Activated effector memory CD4-positive, alpha-beta T cell treated with anti-CD3 and anti-CD28 coated beads, Interleukin-2, amount 50 U/mL, for 16 hours (primary cell): Measurements from ENCODE around the gene MLC1.
A peak's percentile ranks its signal among the peaks of the same experiment; 100 is the strongest.

Experiments used
- DNase-seq: peaks from one replicate; pipeline ENCODE4 v3.0.0-alpha.2; 2020

MLC1 gene

DNA sequence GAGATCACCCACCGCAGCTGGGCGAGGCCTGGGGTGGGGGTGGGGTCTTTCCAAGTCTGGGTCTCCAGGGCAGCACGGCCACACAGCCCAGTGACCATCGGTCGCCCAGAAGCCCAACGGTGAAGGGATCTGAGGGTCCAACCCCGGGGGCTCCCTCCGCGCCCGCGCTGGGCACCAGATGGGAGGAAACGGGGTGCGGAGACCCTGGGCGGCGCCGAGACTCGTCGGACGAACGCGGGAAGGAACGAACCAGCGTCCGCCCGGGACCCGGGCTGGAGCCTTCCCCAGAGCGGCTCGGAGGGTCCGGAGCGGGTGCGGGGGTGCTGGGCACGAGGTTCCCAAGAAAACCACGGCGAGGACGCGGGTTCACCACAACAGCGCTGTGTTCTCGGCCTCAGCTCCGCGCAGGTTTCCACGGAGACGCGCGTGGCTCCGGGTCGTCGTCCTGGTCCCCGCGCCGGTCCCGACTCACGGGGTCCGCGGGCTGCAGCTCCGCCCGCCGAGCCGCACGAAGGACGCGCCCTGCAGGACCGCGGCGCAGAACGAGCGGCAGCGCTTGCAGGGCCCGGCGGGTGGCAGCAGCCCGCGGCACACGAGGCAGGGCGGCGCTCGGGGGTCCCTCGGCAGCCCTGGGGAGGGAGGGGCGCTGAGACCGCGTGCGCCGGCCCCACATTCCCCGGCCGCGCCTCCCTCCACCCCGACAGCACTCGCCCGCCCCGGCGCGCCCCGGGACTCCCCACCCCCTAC lies 70.4 kb downstream of the MLC1 start:
- DNase-seq, result peak; percentile 65

DNA sequence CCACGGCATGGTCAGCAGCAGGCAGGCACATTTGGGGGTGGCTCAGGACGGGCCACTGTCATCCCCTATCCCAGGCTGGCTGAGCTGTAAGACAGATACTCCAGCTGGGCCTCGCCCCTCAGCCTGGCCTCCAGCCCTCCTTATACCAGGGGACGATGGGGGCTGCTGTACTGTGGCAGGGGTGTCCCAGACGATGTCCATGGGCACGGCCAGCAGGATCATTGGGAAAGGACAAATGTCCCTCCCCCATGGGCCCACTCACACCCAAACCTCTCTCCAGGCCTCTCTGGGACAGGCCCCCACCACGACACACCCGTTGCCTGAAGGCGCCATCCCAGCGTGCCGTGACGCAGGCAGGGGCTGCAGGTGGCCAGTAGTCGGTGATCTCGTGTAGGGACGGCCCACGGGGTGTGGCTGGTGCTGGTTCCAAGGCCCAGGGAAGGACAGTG lies 71.1 kb downstream of the MLC1 start:
- DNase-seq, result peak; percentile 63

DNA sequence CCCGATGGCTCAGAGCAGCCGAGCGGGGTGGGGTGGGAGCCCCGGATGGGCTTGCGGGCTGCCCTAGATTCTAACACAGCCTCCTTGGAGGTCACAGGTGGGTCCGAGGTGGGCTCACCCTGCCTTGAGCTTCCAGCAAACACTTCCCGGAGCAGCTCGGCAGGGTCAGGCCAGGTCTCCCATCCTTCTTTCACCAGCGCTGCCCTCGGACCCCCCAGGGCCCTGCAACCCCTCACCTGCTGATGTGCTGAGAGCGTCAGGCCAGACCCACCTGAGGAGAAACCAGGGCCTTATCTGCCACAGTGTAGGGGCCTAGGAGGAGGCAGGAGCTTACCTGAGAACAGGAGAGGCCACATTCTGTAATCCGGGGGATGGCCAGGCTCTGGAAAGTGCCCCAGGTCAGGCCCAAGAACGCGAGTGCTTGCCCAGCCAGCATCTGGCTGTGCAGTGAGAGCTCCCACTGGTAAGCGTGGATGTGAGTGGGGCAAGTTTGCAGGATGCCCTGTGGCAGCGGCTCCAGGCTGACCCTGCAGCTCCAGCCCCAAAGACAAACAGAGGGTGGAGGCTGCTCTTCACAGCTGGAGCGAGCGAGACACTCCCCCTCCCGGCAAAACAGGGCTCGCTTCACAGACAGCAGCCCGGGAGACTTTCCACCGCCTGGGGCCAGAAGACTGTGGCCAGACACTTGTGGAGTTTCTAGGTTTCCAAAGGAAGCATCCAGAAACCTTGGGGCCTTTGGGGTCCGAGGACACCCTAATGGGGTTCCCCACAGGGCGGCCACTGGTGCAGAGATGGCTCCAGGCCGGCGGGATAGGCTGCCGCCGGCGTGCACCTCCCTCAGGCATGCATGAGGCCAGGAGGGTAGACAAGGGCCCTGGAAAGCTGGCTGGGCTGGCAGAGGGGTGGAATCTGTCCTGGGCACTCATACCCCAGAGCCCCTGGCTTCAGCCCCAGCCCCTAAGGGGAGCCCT lies 72.7 kb downstream of the MLC1 start, which contains the start of gene IL17REL:
IL17REL (minus strand) TSS at position 555 of the 971 bp plus-strand sequence; CDS start at position 436, 119 bp downstream.
- peak; percentile 61 for DNase-seq

DNA sequence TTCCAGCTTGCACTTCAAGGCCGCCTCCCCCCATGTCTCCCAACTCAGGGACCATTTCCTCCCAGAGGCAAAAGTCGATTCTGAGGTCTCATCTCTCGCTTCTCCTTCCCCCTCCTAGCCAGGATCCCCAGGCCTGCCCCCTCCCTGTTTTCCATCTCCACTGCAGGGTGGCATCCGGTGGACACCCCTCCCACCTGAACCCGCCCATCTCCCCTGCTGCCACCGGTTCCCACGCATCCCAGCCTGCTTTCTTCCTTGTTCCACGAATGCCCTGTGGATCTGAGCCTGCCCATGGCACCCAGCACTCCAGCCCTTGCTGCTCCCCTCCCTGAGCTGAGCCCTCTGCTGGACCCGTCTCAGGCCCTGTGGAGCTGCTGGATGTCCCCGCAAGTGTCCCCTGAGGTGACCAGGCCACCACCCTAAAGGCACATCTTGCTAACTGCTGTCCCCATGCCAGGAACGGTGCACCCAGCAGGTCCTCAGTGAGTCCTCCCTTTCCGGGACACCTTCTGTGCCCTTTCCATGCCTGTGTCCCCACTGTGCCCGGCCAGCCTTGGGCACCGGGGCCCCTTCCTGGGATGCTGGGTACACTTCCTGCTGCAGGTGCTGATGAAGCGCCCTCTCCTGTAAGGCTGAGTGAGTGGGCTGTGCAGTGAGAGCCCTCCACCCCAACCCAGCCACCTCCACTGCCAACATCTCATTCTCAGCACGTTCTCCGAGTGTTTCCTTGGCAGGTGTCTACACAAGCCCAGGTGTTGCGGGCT lies 73.6 kb downstream of the MLC1 start:
- peak; percentile 66 for DNase-seq

- DNase-seq, result peak; percentile 89
Measured at GRCh38 chr22:50010676-50011446, 74.4 kb downstream of the MLC1 start.

- DNase-seq, result peak; percentile 66
Measured at GRCh38 chr22:50009765-50010675, 75.2 kb downstream of the MLC1 start.
